HG03045 (cell line): ENCODE data around the gene RPN2.

Experiments
- ATAC-seq: cut with Tn5 transposase; IDR thresholded peaks from one replicate; pipeline ENCODE4 v1.9.1; 2021; ENCODE audit warnings: mild to moderate bottlenecking, moderate library complexity; ENCODE audit not compliant: unreplicated experiment

The RPN2 gene

DNA sequence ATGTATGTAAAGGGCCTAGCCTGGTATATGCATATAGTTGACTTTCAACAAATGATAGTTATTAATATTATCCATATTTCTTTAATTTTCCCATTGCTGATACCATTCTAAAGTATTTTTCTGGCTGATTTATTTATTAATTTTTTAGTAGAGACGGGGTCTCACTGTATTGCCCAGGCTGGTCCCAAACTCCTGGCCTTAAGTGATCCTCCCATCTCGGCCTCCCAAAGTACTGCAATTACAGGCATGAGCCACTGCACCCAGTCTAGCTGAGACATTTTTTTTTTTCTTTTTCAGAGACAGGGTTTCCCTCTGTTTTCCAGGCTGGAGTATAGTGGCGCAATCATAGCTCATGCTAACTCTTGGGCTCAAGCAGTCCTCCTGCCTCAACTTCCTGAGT lies 30.1 kb downstream of the RPN2 start:
- no peak for ATAC-seq

DNA sequence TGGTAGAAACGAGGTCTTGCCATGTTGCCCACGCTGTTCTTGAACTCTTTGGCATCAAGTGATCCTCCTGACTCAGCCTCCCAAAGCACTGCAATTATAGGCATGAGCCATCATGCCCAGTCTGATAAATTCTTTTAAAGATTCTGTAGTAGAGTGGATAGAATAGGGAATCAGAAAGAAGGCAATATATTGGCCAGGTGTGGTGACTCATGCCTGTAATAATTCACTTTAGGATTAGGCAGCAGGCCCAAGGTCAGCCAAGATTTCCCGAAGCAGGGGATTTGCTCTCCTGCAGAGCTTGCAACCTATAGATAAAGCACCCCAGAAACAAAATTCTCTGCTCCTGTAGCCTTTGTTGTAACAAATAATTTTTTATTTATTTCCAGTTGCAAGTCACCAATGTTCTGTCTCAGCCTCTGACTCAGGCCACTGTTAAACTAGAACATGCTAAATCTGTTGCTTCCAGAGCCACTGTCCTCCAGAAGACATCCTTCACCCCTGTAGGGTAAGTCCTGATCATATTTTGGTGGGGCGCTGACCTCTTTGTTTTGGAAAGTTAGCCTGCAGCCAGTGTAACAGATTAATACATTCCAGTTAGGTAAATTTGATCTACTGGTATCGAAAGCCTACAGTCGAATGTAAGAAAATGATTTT lies 30.7 kb downstream of the RPN2 start:
- no peak for ATAC-seq

DNA sequence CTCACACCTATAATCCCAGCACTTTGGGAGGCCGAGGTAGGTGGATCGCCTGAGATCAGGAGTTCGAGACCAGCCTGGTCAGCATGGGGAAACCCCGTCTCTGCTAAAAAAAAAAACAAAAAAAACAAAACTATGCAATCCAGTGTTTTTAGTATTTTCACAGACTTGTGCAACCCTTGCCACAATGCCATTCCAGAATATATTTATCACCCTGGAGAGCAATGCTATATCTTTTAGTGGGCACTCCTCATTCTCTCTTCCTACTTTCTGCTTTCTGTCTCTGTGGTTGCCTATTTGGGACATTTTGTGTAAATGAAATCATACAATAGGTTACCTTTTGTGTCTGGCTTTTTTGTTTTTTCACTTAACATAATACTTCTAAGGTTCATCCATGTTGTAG lies 39.3 kb downstream of the RPN2 start:
- ATAC-seq, result no peak

DNA sequence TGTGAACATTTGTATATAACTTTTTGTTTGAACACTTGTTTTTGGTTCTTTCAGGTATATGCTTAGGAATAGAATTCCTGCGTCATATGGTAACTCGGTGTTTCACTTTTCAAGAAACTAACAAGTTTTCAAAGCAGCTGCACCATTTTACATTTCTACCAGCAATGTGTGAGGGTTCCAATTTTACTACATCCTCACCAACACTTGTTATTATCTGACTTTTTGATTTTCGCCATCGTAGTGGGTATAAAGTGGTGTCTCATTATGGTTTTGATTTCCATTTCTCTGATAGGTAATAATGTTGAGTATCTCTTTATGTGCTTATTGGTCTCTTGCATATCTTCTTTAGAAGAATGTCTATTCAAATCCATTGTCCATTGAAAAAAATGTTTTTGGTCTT lies 39.8 kb downstream of the RPN2 start:
- no peak for ATAC-seq

DNA sequence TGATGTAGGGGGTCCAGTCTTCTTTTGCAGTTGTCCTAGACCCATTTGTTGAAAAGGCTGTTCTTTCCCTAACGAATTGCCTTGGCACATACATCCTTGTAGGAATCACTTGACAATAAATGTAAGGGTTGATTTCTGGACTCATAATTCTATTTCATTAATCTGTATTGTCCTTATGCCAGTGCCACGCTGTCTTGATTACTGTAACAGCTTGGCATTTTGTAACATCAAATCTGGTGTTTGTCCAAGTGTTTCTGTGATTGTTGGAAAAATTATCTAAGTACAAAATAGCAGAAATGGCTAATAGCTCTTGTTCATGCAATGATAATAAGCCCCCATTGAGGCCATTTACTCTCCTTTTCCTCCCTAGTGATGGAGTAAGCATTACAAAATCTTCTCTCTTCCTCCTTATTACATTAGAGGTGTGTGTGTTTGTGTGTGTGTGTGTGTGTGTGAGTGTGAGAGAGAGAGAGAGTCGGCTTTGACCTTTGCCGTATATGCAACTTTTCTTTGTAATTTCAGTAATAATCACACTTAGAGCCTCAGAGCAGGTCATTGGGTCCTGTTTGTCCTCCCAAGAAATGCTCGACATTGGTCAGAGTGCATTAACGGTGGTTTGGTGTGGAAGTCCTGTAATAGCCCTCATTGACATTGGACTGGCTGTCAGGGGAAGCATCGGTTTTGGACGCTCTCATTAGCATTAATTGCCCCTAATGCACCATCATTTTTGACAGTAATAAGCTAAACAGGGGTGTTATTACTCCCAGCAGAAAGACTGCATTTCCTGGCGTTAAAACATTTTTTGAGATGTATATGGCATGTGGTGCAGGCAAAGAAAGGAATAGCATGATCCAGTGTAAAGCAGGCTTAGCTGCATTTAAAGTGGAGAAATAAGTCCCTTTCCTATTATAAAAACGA lies 40.9 kb downstream of the RPN2 start:
- ATAC-seq, result no peak

DNA sequence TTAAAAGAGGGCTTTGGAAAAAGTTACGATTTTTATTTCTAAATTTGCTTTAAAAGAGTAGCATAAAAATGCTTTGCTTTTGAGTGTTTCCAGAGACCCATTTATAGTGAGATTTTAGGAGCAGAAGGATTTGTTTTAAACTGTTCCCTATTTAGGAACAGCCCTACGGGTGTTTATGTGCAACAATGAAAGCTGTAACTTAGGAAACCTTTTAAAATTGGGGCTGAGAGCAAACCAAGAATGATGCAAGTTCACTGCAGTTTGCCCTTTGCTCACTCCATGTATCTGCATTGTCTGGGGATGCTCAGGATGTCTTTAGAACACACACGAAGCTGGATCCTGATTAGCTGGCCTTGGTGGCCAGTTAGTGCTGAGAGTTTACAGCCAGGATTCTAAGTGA lies 41.6 kb downstream of the RPN2 start:
- ATAC-seq, result no peak

DNA sequence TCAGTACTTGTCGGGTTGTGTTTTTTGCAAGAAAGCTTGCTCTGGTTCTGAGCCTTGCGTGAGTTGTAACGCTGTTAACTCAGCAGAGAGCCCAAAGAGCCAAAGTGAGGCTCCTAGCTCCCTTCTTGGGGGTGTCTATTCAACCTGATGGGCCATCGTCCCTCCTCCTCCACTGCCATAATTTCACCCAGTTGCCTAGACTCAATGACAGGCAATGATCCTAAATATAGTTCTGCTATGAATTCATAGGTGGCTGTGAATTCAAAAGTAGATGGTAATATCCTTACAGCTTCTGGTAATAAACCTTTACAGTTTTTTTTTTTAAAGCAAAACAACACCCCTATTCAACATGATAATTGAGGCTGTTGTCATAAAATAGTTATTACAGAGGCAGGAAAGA lies 43.0 kb downstream of the RPN2 start:
- no peak for ATAC-seq

DNA sequence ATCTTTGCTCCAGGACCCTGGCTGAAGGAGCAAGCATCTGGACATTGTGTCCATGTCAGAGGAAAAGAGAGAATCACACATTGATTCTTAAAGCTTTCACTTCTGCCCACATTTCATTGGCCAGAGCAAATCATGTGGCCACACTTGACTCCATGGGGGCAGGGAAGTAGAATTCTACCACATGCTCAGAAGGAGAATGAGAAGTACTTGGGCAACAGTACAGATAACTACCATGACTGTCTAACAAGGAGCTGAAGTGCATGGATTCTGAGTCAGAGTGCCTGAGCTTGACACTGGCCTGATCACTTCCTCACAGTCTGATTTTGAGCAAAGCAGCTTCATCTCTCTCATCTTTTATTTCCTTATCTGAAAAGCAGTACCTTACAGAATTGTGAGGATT lies 43.9 kb downstream of the RPN2 start:
- no peak for ATAC-seq

DNA sequence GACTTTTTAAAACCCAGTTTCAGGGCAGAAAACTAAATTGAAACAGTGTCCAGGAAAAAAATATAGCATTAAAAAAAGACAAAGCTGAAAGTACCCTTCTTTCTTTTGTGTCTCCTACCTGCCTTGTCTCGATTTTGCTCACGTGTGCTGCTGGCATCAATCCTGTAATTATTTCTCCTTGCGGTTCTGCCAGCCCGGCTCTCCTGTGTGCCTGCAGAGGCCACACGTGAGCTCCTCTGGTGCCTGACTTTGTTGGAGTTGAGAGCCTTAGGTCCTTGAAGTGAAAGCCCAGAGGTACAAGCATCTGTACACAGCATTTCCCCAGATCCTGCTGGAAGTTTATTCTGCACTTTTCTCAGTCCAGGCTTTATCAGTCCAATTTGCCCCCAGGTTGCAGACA lies 46.0 kb downstream of the RPN2 start:
- no peak for ATAC-seq

DNA sequence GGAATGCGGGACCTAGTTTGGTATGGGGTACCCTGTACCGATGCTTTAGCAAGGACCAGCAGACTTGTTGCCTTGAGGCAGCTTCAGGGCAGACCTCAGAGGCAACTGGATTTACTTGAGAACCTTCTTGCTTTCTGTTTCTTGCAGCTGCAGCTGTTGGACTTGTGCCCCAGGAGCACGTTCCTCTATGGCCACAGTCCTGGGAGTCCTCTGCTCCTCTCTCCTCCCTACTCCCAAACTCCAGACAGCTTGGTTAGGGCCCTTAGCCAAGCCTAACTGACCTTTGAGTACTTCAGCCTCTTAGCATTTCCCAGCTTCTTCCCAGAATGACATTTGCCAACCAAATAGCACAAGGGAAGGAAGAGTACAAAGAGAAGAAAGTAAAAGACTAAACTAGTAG lies 47.8 kb downstream of the RPN2 start:
- ATAC-seq, result no peak

DNA sequence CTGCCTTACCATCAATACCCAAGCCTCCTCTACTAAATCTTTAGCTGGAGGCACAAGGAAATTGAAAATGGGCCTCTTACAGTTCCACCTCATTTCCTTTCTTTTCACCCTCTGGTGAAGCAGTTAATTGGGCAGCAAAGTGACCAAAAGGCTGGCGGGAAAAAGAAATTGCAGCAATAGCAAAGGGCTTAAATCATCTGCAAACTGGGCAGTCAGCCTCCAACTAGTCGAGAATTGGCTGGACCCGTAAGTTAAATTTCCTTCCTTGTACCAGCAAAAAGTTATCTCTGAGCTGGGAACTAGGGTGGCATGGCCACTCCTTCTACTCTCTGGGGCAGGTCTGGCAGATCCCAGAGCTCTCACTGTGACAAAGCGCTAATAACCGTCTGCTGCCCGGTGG lies 49.0 kb downstream of the RPN2 start:
- ATAC-seq, result no peak

DNA sequence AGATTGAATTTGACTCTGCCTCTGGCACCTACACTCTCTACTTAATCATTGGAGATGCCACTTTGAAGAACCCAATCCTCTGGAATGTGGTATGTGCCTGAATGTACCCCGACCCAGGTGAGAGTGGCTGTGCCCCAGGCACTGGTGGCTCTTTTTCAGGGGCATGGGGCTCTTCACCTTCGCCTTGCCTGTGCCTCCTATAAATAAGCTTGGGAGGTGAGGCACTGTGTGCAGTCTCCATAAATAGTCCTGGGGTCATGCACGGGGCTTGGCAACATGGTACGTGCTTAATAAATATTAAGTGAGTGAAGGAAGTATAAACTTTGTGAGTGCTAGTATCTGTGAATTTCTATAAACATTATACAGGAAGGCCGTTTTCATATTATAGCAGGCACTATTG lies 49.5 kb downstream of the RPN2 start:
- ATAC-seq, result no peak

DNA sequence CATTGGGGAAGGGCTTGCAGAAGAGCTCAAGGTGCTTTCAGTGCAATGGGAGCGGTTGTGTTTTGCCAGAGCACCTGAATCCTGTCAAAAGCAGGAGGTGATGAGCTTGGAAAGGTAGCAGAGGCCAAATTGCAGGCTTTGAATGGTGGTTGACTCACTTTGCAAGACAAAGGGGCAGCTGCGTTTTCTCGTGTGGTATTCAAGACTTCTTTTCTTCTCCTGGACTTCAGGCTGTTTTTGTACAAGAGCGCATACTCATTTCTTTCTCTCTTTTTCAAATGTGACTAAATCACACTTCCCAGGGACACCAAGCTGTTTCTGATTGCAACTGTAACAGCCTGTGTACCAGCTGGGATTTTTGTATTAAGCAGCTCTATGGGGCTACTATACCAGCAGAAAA lies 50.2 kb downstream of the RPN2 start:
- ATAC-seq, result no peak

DNA sequence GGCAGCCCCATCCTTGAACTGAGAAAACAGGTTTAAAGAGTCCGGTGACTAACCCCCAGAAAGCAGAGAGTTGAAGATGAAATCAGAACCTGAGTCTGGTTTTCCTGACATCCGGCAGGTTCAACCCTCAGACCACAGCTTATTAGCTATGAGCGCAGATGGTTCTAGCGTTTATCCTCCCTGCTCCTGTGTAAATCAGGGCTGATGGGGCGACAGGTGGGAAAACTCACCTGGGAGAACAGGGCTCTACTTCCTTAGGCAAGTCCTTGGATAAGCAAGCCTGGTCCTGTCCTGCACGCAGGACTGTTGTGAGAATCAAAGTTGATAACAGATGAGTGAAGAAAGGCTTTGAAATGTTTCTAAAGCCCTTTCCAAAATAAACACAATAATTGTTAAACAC lies 51.1 kb downstream of the RPN2 start:
- no peak for ATAC-seq

DNA sequence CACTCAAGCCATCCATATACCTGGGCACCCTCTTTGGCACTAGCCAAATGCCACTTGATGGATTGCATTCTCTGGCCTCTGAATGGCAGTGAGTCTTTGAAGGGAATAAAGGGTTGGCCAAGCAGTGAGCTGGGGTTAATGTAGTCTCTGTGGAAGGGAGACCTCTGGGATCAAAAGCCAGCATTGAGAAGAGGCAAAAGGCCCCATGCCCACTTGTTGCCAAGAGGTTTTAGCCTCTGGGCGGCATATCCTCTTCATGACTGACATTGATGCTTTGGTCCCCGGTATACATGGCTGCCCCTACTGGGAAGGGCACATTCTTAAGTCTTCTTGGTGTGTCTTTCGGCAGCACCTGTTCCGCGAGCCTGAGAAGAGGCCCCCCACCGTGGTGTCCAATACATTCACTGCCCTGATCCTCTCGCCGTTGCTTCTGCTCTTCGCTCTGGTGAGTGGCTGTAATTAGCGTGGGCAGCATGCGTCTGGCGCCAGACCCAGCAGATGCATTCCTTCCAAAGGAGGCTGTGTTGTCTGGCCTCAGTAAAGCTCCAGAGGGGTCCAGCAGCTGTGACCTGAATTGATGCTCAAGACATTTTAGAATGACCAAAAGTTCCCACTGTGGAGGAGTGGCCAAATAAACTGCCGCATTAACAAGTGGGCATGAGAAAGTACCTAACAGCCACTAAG lies 53.0 kb downstream of the RPN2 start:
- no peak for ATAC-seq

DNA sequence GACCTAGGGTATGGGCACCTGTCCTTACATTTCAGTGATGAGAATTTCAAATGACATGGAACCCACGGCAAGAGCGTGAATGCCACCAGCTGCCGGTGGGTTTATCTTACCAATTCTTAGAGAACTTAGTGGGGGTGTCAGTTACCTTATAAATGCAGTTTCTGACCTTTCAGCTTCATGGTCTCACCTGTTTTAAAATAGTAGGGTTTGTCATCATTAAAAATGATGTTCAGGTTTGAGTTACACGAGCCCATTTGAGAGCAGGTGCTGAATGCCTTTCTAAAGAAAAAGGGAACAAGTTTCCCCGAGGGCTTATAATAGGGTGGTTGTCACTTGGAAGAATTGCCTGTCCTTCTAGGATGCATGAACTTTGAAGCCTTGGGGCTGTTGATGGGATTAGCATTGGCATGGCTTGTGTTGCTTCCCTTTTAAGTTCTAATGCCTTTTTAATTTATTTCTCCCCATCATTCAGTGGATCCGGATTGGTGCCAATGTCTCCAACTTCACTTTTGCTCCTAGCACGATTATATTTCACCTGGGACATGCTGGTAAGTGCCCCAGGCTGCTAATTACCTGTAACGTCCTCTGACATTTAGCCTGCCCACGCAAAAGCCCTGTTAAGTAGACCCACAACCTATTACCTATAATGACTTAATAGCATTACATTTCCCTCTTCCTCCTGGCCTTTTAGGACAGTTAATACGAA lies 54.6 kb downstream of the RPN2 start:
- ATAC-seq, result no peak

DNA sequence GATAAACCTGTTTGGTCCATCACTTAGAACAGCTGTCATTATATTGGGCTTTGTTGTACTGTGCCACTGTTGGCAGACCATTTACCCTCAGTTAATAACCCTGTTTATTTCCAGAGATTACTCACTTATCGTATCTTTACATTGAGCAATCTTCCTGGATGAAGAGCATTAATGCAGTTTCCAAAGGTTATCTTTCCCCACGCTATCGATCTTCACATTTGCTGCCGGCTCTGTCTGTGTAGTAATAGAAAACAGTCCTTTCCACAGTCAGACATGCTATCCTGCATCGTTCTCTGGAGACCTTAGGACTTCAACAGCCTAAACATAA lies 55.1 kb downstream of the RPN2 start:
- ATAC-seq, result no peak

DNA sequence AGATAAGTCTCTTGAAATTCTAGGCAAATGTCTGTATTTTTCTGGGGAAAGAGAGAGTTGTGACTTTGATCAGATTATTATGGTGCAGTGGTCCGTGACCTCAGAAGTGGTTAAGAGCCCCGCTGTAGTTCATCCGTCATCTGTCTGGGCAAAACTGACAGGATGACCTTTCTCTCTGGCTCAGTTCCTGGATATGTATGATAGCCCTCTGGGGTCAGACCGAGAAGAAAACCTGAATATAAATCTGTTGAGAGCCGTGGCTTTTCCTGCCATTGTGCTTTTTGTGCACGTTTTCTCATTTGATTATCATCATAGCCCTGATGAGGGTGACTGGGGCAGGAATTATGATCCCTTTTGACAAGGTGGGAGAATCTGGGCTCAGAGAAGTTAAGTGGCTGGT lies 55.9 kb downstream of the RPN2 start:
- ATAC-seq, result no peak

DNA sequence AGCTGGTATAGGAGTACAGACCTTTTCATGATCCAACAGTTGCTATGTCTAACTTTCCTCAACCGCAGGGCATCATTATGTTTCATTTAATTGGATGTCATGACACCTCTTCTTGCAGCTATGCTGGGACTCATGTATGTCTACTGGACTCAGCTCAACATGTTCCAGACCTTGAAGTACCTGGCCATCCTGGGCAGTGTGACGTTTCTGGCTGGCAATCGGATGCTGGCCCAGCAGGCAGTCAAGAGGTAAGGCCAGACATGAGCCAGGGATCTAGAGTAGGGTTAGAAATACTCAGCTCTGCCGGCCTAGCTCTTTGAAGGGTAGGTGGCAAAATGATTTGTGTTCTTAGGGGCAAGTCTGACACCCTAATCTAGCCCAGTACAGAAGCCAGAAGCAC lies 57.3 kb downstream of the RPN2 start:
- ATAC-seq, result no peak

DNA sequence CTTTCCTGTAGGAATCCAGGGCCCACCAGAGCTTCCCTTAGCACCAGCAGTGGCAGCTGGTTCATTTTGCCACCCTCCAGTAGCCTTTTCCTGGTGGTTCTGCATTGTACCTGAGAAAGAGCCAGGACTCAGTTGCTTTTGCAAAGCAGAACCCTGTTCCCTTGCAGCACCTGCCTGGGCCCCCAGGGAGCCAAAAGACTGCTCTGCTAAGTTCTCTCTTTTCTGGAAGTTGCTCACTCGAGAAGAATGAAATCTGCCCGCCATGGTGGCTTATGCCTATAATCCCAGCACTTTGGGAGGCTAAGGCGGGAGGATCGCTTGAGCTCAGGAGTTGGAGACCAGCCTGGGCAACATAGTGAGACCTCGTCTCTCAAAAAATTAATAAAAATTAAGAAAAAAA lies 58.5 kb downstream of the RPN2 start:
- no peak for ATAC-seq

DNA sequence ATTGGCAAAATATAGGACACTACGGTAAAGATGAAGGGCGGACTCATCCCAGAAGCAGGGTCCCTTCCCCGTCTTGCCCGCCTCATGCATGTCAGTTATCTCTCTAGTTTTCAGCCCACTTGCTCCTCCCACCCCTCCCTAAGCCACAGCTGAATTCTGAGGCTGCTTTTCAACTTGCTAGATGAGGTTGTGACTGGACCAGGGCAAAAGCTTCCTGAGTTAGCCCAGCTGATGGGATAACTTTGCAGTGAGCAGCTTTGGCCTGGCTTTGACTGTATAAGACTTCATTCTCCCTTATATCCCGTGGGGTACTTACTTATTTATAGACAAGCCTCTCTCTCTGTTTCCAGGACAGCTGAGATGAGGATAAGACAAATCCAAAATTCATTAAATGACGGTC lies 59.3 kb downstream of the RPN2 start:
- ATAC-seq, result no peak
